ENCODE results near the gene SLC25A21. TPM values are rescaled to one million over a fixed set of nuclear protein-coding genes. Genes with fewer than 3 reads are reported as not detected.

SLC25A21 gene
- total RNA-seq, 1 experiment from 2014 or later: 7.1 TPM

GRCh38 chr14:37083599-37083998 lies 88.8 kb downstream of the SLC25A21 start:
- Mint-ChIP-seq H3K27ac (no peak overlapping the region), H3K4me1 (no peaks in the 10 kb centered on the region), H3K36me3 (ENCODE audit: insufficient read depth in 1 of 3, low read depth in 3 of 3) (no peaks in the 10 kb centered on the region), H3K27me3 (ENCODE audit: low read depth) (no peaks in the 10 kb centered on the region; the same call in 1 of the 2 replicates), H3K4me3 (no peak overlapping the region), H3K9me3 (no peaks in the 10 kb centered on the region)
- Histone ChIP-seq H4K5ac (ENCODE audit: insufficient read length, low read depth, low read length) (no peak overlapping the region), H3T11ph (ENCODE audit: low read length) (no peak overlapping the region), H3K79me1 (ENCODE audit: insufficient read depth, low read depth, low read length, poor library complexity, severe bottlenecking) (no peaks in the 10 kb centered on the region), H3K18ac (ENCODE audit: insufficient read length, low read depth, low read length) (no peak overlapping the region), H3K27ac (ENCODE audit: insufficient read length, low read depth, low read length) (no peak overlapping the region), H2BK20ac (ENCODE audit: low read depth, low read length, poor library complexity, severe bottlenecking) (no peak overlapping the region), H2BK12ac (ENCODE audit: insufficient read length, low read depth, low read length) (no peak overlapping the region), H3K23ac (ENCODE audit: insufficient read length, low read depth, low read length) (no peak overlapping the region), H4K8ac (replicated peaks; ENCODE audit: insufficient read length, low read depth, low read length) (no peak overlapping the region), H3K4ac (ENCODE audit: low read depth, low read length) (no peak overlapping the region), H3K27me3 (ENCODE audit: insufficient read depth, low read length) (no peaks in the 10 kb centered on the region), H3K9me3 (ENCODE audit: control insufficient read depth, low read depth, low read length) (no peaks in the 10 kb centered on the region), H4K20me1 (ENCODE audit: control insufficient read depth, insufficient read depth, insufficient read length) (no peaks in the 10 kb centered on the region), H2BK15ac (ENCODE audit: low read depth, low read length) (no peak overlapping the region), H3K23me2 (ENCODE audit: insufficient read length, low read depth, low read length, poor library complexity, severe bottlenecking) (no peaks in the 10 kb centered on the region), H4K91ac (ENCODE audit: insufficient read length, low read depth, low read length) (no peak overlapping the region), H3K4me2 (ENCODE audit: insufficient read depth, insufficient read length, low read length) (no peak overlapping the region), H2BK5ac (ENCODE audit: insufficient read length, low read length) (no peak overlapping the region), H2BK120ac (ENCODE audit: low read depth, low read length, poor library complexity, severe bottlenecking) (no peak overlapping the region), H2AK5ac (ENCODE audit: insufficient read length, low read length) (no peak overlapping the region), H3K9ac (ENCODE audit: extremely low read depth, insufficient read length, low read length) (no peak overlapping the region), H3K4me1 (ENCODE audit: insufficient read depth, low read length) (no peaks in the 10 kb centered on the region), H3K14ac (ENCODE audit: insufficient read depth, low read length) (no peak overlapping the region), H3K56ac (ENCODE audit: insufficient read length, low read depth, low read length) (no peak overlapping the region), H3K79me2 (ENCODE audit: insufficient read depth, low read length) (no peaks in the 10 kb centered on the region), H2AFZ (ENCODE audit: low read length) (no peak overlapping the region)
- DNase-seq: no peak
- WGBS (ENCODE audit: extremely low coverage, insufficient read length, low lambda C conversion rate): no CpG with 5 or more reads among the region's 5 CpGs
- TF ChIP-seq, protein P1, sequence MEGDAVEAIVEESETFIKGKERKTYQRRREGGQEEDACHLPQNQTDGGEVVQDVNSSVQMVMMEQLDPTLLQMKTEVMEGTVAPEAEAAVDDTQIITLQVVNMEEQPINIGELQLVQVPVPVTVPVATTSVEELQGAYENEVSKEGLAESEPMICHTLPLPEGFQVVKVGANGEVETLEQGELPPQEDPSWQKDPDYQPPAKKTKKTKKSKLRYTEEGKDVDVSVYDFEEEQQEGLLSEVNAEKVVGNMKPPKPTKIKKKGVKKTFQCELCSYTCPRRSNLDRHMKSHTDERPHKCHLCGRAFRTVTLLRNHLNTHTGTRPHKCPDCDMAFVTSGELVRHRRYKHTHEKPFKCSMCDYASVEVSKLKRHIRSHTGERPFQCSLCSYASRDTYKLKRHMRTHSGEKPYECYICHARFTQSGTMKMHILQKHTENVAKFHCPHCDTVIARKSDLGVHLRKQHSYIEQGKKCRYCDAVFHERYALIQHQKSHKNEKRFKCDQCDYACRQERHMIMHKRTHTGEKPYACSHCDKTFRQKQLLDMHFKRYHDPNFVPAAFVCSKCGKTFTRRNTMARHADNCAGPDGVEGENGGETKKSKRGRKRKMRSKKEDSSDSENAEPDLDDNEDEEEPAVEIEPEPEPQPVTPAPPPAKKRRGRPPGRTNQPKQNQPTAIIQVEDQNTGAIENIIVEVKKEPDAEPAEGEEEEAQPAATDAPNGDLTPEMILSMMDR (conservative IDR thresholded peaks at IDR 0.05): no peak

Data from H9 (cell line).